Left lung (tissue), 10 donors: ENCODE results near the gene DENND1A. TPM values are rescaled to one million over a fixed set of nuclear protein-coding genes. Genes with fewer than 3 reads are reported as not detected.

Experiments
- ATAC-seq: fragments of 200-7000 bp; cut with Tn5 transposase; one replicate; pipeline ENCODE4 v1.9.1; 2020; ENCODE audit warnings: moderate library complexity
- DNase-seq, 4 donors: peaks; one replicate each; pipeline ENCODE4 v3.0.0-alpha.2; 2013 to 2020
- H3K27ac ChIP-seq, 2 donors: fragments of 200-600 bp; sonication (generic) in 1 of 2; one replicate each; pipeline versions ENCODE4 v1.5.0 to v1.8.0; 2020 to 2021
- H3K27me3 ChIP-seq, 2 donors: fragments of 200-600 bp; sonication (generic) in 1 of 2; one replicate each; pipeline versions ENCODE4 v1.5.0 to v1.8.0; 2020 to 2021
- H3K36me3 ChIP-seq, 2 donors: fragments of 200-600 bp; sonication (generic) in 1 of 2; one replicate each; pipeline versions ENCODE4 v1.5.0 to v1.8.0; 2020 to 2021
- H3K4me1 ChIP-seq, 2 donors: fragments of 200-600 bp; one replicate each; pipeline ENCODE4 v1.8.0; 2021
- H3K4me3 ChIP-seq, 2 donors: fragments of 200-600 bp; sonication (generic) in 1 of 2; one replicate each; pipeline versions ENCODE4 v1.5.0 to v1.8.0; 2020 to 2021; ENCODE audit warnings: mild to moderate bottlenecking in 1 of 2
- H3K9me3 ChIP-seq, 2 donors: fragments of 200-600 bp; sonication (generic) in 1 of 2; one replicate each; pipeline versions ENCODE4 v1.5.0 to v1.8.0; 2020 to 2021
- intact Hi-C, 2 donors: fragments of 100-400 bp; cut with DNase I; formaldehyde crosslinking; loops; one replicate each; pipeline versions ENCODE4 v1.11.2 to v1.14.2; 2022
- polyA plus RNA-seq, 6 donors: library from polyadenylated mRNA; unstranded; fragments of 120-200 nt; gene quantifications; one replicate each; pipeline ENCODE4 v1.2.1, GENCODE V29; 2013; ENCODE audit not compliant: insufficient read length in 6 of 6
- total RNA-seq, 2 donors: library from RNA; stranded (reverse); fragmentation: NEBNext Ultra II Directional; extraction: Animal tissue kit (Norgen Biotek cat#: 25700); gene quantifications; one replicate each; pipeline ENCODE4 v1.2.1, GENCODE V29; 2021
- TF ChIP-seq, protein P1 (sequence below), 2 donors: fragments of 200-600 bp; sonication (generic) in 1 of 2; IDR thresholded peaks; one replicate each; pipeline versions ENCODE4 v1.5.0 to v1.8.0; 2021; ENCODE audit warnings: antibody characterized with exemption in 2 of 2
- donor health status: DM: no; HTN: yes; CAD: no.
- donor health status: DM: no; HTN: no; CAD: no.

DENND1A gene
- total and polyA plus RNA-seq, 8 donors = 8.3 to 23.2 (median 9.7) TPM

DNA sequence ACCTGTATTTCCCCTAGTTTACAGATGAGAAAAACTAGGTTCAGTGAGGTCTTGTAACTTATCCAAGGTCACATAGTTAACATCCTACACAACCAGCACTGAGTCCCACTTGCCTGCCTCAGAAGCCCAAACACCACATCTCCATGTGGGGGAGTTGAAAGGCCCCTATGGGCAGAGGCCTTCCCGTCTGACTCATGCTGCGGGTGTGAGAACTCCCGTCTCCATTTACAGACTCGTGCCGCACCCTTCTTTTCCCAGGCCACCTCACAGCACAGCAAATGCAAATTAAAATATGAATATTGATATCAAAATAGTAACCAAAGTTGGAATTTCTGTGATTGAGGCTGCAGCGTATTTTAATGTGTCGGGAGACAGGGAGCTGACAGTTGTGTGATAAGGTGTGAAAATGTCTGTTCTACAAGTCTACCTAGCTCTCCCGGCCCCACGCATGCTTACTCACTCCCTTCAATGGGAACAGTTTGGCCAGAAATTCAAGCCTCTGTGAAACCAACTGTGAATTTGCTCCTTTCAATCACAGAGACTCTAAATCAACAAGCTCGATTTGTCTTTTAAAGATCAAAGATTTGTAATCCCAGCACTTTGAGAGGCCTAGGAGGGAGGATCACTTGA, 483.8 kb downstream of the DENND1A start:
- Histone ChIP-seq H3K36me3 (peaks cover 0 to 39% of the 10 kb centered on the region in 2 donors), H3K4me1 (no peaks in the 10 kb centered on the region), H3K4me3 (no peak overlapping the region), H3K27ac (no peak overlapping the region), H3K27me3 (no peaks in the 10 kb centered on the region), H3K9me3 (no peaks in the 10 kb centered on the region)
- TF ChIP-seq, protein P1, sequence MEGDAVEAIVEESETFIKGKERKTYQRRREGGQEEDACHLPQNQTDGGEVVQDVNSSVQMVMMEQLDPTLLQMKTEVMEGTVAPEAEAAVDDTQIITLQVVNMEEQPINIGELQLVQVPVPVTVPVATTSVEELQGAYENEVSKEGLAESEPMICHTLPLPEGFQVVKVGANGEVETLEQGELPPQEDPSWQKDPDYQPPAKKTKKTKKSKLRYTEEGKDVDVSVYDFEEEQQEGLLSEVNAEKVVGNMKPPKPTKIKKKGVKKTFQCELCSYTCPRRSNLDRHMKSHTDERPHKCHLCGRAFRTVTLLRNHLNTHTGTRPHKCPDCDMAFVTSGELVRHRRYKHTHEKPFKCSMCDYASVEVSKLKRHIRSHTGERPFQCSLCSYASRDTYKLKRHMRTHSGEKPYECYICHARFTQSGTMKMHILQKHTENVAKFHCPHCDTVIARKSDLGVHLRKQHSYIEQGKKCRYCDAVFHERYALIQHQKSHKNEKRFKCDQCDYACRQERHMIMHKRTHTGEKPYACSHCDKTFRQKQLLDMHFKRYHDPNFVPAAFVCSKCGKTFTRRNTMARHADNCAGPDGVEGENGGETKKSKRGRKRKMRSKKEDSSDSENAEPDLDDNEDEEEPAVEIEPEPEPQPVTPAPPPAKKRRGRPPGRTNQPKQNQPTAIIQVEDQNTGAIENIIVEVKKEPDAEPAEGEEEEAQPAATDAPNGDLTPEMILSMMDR (IDR thresholded peaks at IDR 0.05) = no peak
- ATAC-seq = no peak
- intact Hi-C loops = no loop called here
- DNase-seq = no peak

DNA sequence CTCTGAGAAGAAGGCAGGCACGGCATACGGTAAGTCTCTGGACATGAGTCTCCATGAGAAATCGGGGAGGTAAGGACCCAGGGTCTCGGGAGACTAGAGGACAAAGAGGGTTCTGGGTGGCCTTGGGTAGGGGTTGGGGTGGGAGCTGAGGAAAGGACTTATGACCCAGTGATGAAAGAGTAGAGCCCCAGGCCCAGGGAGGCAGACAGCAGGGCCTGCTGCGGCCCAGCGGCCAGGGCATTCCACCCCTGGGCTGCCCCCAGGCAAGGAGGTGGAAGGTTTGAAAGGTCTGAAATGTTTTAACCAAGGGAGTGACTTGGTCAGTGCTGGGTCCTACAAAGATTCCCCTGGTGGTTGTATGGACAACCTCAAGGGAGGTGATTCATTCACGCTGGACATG, 484.8 kb downstream of the DENND1A start:
- TF ChIP-seq, protein P1 (IDR thresholded peaks at IDR 0.05) = no peak
- H3K4me1 ChIP-seq = no peaks in the 10 kb centered on the region
- DNase-seq (no peak), ATAC-seq (no peak)
- no peak overlapping the region for H3K4me3 ChIP-seq
- no peak overlapping the region for H3K27ac ChIP-seq
- no peaks in the 10 kb centered on the region for H3K9me3 ChIP-seq
- H3K27me3 ChIP-seq = no peaks in the 10 kb centered on the region
- intact Hi-C loops = no loop called here
- H3K36me3 ChIP-seq = peaks cover 0 to 36% of the 10 kb centered on the region in 2 donors

DNA sequence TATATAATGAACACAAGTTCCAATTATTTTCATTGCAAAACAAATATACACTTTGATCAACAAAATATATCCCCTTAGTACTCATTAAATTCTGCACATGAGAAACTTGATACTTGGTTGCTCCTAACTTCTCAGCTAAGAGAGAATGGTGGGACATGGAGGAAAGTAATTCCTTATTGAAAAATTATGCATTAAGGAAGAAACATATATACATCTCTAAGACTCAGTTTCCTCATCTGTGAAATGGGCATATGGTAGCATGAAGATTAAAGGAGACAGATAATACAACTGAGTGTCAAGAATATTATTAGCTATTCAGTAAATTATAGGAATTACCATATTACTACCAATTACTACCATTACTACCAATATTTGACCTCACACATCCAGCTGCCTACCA, 488.2 kb downstream of the DENND1A start:
- Histone ChIP-seq H3K27me3 (no peaks in the 10 kb centered on the region), H3K9me3 (no peaks in the 10 kb centered on the region), H3K4me3 (no peak overlapping the region), H3K4me1 (no peaks in the 10 kb centered on the region), H3K27ac (no peak overlapping the region), H3K36me3 (peaks cover 0 to 58% of the 10 kb centered on the region in 2 donors)
- ATAC-seq (no peak), DNase-seq (no peak)
- TF ChIP-seq, protein P1 (IDR thresholded peaks at IDR 0.05) = no peak
- intact Hi-C loops = no loop called here

DNA sequence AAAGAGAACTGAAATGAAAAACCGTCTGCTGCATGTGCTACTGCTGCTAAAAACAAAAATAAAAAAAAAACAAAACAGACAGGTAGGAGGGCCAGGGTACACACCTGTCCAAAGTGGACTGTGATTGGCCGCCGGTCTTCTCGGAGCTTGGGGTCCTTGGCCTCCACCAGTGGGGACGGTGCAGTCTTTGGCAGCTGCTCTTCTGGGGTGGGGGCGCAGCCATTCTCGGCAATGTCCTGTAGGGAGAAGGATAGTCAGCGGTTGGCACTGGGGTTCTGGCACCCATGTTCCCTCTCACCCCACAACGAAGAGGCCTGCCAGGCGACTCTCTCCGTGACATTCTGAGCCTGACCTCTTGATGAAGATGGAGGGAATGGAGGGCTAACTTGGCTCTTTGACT, 489.7 kb downstream of the DENND1A start:
- DNase-seq (no peak), ATAC-seq (no peak)
- Histone ChIP-seq H3K9me3 (no peaks in the 10 kb centered on the region), H3K36me3 (peaks cover 0 to 63% of the 10 kb centered on the region in 2 donors), H3K27ac (no peak overlapping the region), H3K4me3 (no peak overlapping the region), H3K4me1 (no peaks in the 10 kb centered on the region), H3K27me3 (no peaks in the 10 kb centered on the region)
- TF ChIP-seq, protein P1 (IDR thresholded peaks at IDR 0.05) = no peak
- intact Hi-C loops = no loop called here

DNA sequence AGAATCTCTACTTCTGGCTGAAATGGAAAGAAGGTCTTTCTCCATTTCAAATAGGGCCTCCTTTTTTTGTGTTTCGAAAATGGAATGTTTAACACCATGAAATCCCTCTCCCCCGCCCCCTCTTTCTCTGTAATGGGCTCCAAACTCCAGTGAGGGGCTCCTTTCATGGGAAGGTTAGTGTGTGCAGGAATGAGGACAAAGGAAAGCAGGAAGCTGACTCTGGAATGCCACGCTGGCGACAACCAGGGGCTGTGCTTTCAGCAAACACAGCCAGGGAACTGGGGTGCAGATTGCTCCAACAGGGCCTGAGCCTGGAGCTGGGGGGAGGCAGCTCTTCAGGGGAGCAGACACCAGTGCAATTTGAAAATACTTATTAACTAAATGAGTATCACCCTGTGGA, 491.1 kb downstream of the DENND1A start:
- TF ChIP-seq, protein P1 (IDR thresholded peaks at IDR 0.05) = no peak
- Histone ChIP-seq H3K4me3 (no peak overlapping the region), H3K27ac (no peak overlapping the region), H3K36me3 (peaks cover 0 to 71% of the 10 kb centered on the region in 2 donors), H3K27me3 (no peaks in the 10 kb centered on the region), H3K9me3 (no peaks in the 10 kb centered on the region), H3K4me1 (no peaks in the 10 kb centered on the region)
- ATAC-seq (no peak), DNase-seq (no peak)
- intact Hi-C loops = no loop called here
